Sciatic nerve (tissue), 2 donors: Measurements from ENCODE around the gene WIPF2. TPM values are rescaled to one million over a fixed set of nuclear protein-coding genes. Genes with fewer than 3 reads are reported as not detected.
A peak's percentile ranks its signal among the peaks of the same experiment; 100 is the strongest.
"Not testable (repeated sequence)": the region's sequence is repeated elsewhere in the genome, so short reads cannot be mapped to it uniquely, and the experiment has no call there.

Source experiments
- ATAC-seq: fragments of 200-7000 bp; cut with Tn5 transposase; one replicate; pipeline ENCODE4 v1.9.1; 2020; ENCODE audit warnings: mild to moderate bottlenecking, moderate library complexity
- DNase-seq: peaks from one replicate; pipeline ENCODE4 v3.0.0-alpha.2; 2020; ENCODE audit warnings: low spot score
- intact Hi-C: fragments of 100-400 bp; cut with DNase I; formaldehyde crosslinking; loops from one replicate; pipeline ENCODE4 v1.14.2; 2022
- total RNA-seq: library from RNA; stranded (reverse); fragmentation: NEBNext Ultra II Directional; extraction: Animal tissue kit (Norgen Biotek cat#: 25700); gene quantifications from one replicate; pipeline ENCODE4 v1.2.1, GENCODE V29; 2021
- donor health status: DM: no; HTN: no; CAD: no.
- donor health status: DM: no; HTN: no; CAD: no.

Gene WIPF2
- total RNA-seq, 1 donor from 2014 or later: 41.1 TPM

DNA sequence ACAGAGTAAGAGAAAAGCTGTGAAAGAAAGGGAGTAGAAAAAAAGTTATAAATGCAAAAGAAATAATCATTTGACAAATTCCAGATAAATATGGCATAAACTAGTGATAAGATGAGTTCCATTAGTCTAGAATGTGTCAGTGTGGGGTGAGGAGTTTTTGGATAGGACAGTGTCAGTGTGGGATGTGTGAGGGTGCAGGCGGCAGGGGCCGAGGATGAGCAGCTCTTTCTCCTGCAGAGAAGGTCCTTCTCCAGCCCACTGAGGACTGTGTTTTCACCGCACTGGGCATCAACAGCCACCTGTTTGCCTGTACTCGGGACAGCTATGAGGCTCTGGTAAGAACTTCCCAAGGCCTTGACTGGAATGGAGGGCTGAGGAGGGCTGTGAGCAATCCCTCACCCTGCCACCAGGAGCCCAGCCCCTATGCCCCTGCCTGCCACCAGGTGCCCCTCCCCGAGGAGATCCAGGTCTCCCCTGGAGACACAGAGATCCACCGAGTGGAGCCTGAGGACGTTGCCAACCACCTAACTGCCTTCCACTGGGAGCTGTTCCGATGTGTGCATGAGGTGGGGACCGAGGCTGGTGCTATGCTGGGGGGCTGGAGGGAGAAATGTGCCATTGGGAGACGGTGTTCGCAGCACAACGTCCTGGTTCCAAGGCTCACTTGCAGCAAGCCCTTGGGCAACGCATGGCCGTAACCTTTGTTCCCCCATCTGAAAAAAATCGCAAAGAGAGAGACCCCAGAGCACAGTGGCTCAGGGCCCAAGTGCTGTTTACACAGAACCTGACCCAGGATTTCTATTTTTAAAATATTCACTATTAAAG, 28.7 kb upstream of the WIPF2 start:
- no peak for ATAC-seq
- intact Hi-C loops: loop anchor here (10.0 kb wide), 1 partner anchor 176 kb away; the partner anchor contains the start of gene CSF3
- no peak for DNase-seq

DNA sequence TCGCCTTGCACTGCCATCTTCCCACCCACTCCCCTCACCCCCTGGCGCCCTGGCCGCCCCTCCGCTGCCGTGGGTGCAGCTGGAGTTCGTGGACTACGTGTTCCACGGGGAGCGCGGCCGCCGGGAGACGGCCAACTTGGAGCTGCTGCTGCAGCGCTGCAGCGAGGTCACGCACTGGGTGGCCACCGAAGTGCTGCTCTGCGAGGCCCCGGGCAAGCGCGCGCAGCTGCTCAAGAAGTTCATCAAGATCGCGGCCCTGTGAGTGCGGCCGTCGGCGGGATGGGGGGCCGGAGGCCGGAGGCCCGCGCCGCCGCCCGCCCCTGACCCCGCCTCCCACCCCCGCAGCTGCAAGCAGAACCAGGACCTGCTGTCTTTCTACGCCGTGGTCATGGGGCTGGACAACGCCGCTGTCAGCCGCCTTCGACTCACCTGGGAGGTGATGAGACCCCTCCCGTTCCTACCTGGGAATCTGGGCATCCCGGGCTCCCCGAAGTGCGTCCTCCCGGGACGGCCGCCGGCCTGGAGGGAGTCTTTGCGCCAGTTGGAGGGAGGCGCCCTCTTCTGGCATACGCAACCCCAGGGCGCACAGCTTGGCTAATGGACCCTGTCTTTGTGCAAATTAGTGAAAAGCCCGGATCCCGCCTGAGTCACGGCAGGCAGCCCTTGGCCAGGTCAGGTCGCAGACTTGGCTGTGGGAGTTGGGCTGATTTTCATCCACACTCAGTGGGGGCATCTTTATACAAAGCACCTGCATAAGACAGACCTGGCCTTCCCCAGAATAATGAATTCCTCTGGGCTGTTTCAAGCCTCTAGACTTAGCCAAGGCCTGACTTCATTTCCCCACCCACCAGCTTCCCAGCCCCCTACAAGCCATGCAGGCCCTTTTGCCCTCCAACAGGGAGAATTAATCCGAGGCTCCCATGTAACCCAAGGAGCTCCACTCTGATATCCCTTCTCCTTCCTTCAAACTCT, 27.6 kb upstream of the WIPF2 start:
- peak; percentile 83 for ATAC-seq
- intact Hi-C loops: loop anchor here (10.0 kb wide), 1 partner anchor 177 kb away; the partner anchor contains the start of gene CSF3

DNA sequence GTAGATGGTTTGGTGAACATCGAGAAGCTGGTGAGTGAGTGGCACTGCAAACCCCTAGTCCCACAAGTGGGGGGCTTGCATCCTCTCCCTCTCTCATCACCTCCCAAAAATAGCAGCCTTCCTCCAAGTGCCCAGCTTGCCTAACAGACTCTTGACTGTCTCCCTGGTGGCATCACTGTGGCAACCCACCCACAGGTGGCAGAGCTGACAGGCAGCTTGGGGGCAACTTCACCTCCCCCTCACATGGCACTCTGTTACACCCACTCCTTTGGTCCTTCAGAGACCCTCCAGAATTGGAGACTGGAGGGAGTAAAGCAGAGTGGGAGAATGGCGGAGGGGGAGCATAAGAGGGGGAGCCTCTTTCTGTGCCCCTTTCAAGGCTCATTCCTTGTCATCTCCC, 26.1 kb upstream of the WIPF2 start:
- DNase-seq: no peak
- intact Hi-C loops: loop anchor here (10.0 kb wide), 1 partner anchor 178 kb away; the partner anchor contains the start of gene CSF3
- no peak for ATAC-seq

More for the DNA sequence above, 27.6 kb upstream of the WIPF2 start:
- DNase-seq: peak; percentile 85

DNA sequence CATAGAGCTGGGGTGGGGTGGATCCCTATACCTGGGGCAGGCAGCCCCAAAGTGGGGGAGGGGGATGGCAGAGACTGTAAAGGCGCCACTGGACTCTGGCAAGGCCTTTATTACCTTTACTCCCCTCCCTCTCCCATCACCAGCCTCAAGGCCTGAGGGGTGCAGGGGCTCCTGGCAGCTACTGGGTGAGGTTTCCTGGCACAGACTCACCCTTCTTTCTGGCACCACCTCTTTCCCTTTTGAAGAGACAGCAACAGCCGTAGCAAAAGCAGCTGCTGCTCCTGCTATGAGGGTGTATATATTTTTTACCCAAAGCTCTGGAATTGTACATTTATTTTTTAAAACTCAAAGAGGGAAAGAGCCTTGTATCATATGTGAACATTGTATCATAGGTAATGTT, 24.3 kb upstream of the WIPF2 start:
- no peak for ATAC-seq
- intact Hi-C loops: loop anchor here (10.0 kb wide), 1 partner anchor 180 kb away; the partner anchor contains the start of gene CSF3
- no peak for DNase-seq

DNA sequence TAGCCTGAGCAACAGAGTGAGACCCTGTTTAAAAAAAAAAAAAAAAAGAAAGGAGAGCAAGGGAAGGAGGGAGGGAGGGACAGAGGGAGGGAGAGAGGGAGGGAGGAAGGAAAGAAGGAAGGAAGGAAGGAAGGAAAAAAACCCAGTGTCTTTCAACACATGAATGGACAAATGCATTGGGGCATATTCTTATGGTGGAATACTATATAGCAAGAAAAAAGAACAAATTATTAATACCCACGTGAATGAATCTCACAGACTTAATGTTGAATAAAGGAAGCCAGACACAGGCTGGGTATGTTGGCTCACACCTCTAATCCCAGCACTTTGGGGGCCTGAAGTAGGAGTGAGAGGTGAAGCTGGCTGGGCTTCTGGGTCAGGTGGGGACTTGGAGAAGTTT, 21.6 kb upstream of the WIPF2 start:
- ATAC-seq (no peak), DNase-seq (no peak)
- intact Hi-C loops: loop anchor here (10.0 kb wide), 1 partner anchor 183 kb away; the partner anchor contains the start of gene CSF3

DNA sequence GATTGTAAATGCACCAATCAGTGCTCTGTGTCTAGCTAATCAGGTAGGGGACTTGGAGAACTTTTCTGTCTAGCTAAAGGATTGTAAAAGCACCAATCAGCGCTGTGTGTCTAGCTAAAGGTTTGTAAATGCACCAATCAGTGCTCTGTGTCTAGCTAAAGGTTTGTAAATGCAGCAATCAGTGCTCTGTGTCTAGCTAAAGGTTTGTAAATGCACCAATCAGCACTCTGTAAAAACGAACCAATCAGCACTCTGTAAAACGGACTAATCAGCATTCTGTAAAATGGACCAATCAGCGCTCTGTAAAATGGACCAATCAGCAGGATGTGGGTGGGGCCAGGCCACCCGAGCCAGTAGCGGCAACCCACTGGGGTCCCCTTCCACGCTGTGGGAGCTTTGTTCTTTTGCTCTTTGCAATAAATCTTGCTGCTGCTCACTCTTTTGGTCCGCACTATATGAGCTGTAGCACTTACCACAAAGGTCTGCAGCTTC, 21.1 kb upstream of the WIPF2 start:
- intact Hi-C loops: loop anchor here (10.0 kb wide), 1 partner anchor 183 kb away; the partner anchor contains the start of gene CSF3
- DNase-seq, ATAC-seq: not testable (repeated sequence)

DNA sequence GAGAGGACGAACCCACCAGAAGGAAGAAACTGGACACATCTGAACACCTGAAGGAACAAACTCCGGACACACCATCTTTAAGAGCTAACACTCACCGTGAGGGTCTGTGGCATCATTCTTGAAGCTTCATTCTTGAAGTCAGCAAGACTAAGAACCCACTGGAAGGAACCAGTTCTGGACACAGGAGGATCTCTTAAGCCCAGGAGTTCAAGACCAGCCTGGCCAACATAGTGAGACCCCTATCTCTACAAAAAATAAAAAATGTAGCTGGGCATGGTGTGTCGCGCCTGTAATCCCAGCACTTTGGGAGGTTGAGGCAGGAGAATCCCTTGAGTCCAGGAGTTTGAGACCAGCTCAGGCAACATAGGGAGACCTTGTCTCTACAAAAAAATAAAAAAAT, 20.5 kb upstream of the WIPF2 start:
- intact Hi-C loops: loop anchor here (10.0 kb wide), 1 partner anchor 184 kb away; the partner anchor contains the start of gene CSF3
- no peak for ATAC-seq
- DNase-seq: no peak

DNA sequence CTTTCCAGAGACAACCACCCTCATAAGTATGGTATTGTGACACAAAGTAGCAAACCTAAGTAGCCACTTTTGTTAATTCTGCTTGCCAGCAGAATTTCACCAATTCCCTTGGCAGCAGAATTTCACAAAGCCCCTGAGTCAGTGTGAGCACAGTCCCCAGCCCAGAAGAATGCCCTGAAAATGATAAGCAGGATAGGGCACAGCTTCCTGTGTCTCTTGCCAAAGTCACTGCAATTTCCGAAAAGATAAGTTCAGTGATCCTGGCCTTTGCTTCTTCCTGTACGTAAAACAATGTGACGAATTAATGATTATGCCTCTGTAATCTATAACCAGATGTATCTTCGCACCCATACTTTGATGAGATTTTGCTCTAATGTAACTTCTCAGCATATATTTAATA, 16.0 kb upstream of the WIPF2 start:
- ATAC-seq: no peak
- DNase-seq: no peak

DNA sequence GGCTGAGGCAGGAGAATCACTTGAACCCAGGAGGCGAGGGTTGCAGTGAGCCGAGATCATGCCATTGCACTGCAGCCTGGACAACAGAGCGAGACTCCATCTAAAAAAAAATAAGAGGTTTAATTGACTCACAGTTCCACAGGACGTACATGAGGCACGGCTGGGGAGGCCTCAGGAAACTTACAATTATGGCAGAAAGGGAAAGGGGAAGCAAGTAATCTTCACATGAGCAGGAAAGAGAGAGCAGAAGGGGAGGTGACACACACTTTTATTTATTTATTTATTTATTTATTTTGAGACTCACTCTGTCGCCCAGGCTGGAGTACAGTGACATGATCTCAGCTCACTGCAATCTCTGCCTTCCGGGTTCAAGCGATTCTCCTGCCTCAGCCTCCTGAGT, 12.9 kb upstream of the WIPF2 start:
- ATAC-seq, intact Hi-C loops: not testable (repeated sequence)

More for the DNA sequence above, 16.0 kb upstream of the WIPF2 start:
- intact Hi-C loops: no loop called here

DNA sequence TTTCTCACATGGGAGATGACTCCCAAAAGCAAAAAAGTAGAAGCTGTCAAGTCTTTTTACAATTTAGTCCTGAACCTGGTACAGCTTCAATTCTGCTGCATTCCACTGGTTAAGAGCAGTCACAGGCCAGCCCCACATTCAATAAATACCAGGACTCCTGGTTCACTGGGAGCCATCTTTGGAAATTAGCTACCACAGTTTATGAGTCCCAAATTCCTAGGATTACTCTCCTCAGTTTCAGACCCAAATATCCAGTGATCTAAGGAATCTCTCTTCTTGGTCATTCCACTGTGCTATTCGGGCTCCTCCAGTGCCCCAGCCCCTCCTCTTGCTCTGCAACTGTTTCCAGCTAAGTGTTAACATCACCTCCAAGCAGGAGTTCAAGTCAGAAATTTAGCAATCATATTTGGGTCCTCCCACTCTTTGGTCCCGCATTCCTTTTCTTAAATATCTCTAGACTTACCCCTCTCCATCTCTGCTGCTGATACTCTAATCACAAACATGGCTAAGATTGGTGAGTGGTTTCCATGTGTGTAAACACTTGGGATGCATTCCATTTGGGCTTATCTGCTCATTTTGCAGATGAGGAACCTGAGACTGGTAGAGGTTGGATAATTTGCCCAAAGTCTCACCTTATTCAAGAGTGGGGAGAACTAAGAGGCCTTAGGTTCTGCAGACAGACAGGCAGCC, 9.6 kb upstream of the WIPF2 start:
- ATAC-seq (no peak), DNase-seq (no peak)
- intact Hi-C loops: no loop called here

More for the DNA sequence above, 12.9 kb upstream of the WIPF2 start:
- DNase-seq: not testable (repeated sequence)

DNA sequence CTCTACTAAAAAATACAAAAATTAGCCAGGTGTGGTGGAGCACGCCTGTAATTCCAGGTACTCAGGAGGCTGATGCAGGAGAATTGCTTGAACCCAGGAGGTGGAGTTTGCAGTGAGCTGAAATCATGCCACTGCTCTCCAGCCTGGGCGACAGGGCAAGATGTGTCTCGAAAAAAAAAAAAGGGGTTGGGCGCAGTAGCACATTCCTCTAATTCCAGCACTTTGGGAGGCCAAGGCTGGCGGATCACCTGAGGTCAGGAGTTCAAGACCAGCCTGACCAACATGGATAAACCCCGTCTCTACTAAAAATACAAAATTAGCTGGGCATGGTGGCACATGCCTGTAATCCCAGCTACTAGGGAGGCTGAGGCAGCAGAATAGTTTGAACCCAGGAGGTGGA, 5.2 kb upstream of the WIPF2 start:
- DNase-seq, intact Hi-C loops, ATAC-seq: not testable (repeated sequence)

DNA sequence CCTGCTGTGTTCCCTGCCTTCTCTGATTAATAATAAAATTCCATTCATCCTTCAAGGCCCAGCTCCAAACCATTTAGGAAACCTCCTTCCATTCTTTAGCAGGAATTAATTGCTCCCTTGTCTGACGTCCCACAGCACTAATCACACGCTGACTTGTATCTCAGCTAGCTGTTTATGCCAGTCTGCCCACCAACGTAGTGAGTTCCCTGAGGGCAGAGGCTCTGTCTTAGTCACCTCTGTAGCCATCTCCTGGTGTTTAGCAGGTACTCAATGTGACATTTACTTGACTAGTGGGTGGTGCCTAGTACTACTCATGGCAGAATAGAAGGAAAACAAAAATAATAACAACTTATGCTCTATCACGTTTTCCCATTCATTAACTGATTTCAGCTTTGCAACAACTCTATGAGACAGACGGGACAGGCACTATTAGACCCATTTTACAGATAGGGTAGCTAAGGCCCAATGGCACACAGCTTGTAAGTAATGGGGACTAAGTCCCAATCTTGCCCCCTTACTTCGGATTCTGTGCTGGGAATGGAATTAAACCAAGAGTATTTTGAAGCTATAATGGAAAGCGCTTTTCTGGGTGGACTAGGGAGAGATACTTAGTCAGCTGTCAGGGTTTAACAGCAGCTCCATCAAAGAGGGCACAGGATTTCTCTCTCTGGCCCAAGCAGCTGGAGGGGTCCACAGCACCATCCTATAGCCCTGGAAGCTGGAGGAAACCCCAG, 931 bp upstream of the WIPF2 start:
- intact Hi-C loops: no loop called here
- no peak for DNase-seq
- no peak for ATAC-seq

DNA sequence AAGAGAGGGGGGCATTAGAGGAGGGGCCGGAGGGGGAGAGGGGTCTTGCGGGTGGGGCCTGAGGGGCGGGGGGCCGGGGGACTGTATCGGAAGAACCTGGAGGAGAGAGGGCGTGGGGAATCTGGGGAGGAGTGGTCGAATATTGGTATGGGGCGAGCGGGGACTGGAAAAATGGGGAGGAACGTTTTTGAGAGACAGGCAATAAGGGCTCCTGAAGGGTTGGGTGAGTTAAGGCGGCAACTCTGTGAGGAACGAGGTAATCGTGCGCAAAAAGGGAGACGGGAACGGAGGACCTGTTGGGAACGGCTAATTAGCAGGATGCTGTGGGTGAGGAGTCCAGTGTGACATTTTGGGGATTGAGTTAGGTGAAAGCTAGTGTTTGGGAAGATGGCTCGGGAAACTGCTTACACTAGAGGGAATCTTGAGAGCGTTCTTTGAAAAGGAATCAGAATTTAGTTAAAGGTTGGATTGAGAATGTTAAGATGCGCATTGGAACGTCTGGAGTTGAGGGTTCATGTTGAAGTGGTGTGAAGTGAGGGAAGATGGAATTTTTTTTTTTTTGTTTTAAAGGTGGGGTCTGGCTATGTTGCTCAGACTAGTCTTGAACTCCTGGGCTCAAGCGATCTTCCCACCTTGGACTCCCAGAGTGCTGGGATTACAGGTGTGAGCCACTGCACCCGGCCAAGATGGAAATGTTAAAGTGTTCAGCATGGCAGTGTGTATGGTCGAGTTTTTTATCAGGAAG, 662 bp downstream of the WIPF2 start:
- intact Hi-C loops: no loop called here
- ATAC-seq (peak; percentile 27), DNase-seq (no peak)

DNA sequence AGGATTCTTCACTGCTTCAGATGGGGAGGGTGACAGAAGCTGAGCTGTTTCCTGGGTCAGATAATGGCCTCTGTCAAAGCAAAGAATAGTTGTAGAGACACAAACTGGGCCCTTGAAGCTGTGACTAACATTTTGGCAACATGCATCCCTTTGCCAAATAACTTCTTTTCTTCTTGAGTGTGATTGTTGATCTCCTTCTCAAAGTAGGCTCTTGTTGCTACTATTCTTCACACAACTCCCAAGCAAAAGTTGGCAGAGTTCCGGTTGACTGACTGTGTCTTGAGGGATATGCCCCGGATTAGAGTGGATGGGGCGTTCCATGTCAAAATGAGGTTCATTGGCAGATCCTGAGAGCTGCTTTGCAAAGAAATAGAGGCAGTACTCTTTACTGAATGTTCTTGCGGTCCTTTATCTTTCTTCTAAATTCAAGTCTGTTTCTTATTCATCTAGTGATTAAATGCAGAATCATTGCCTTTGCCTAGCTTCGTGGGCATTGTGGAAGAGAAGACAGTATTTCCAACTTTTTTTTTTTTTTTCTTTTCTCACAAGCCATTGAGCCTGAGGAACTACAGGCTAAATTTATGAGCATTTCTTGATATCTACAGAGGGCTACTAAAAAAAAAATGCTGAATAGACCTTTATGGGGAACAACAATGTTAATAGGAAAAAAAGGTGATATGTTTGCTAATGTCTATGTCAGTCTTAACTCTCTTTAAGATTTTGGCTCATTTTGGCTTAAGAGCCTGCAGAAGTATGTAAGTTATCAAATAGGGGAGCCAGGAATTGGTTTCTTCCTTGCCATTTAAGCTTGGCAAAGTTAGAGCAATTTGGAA, 5.8 kb downstream of the WIPF2 start:
- intact Hi-C loops: no loop called here
- DNase-seq (peak; percentile 69), ATAC-seq (peak; percentile 64)

DNA sequence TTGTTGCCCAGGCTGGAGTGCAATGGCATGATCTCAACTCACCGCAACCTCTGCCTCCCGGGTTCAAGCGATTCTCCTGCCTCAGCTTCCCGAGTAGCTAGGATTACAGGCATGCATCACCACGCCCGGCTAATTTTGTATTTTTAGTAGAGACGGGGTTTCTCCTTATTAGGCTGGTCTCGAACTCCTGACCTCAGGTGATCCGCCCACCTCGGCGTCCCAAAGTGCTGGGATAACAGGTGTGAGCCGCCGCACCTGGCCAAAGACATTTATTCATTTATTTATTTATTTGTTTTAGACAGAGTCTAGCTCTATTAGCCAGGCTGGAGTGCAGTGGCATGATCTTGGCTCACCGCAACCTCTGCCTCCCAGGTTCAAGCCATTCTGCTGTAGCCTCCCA, 10.0 kb downstream of the WIPF2 start:
- intact Hi-C loops, ATAC-seq, DNase-seq: not testable (repeated sequence)

DNA sequence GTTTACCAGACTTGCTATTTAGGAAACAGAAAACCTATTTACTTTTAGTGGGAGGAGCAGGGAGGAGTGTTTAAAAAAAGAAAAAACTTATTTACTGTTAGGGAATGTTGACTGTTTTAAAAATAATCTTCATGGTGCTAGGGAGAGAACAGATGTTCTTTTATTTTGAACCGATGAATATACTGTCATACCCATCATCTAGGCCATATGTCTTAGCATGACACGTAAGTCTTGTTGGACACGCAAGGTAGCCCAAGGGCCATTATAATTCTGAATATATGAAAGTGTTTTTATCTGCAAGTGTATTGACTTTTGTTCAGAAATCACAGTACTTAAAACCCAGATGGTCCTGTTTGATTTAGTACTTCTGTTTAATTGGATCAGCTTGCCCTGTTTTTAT, 11.6 kb downstream of the WIPF2 start:
- ATAC-seq: no peak
- DNase-seq: no peak
- intact Hi-C loops: no loop called here
